Transverse colon (tissue), 4 donors: ENCODE measurements around the gene MCM3AP.

Experiments
- POLR2A ChIP-seq: fragments of 450-650 bp; IDR thresholded peaks from one replicate; pipeline ENCODE4 v1.6.1; 2016; ENCODE audit warnings: antibody characterized with exemption, mild to moderate bottlenecking, moderate library complexity
- POLR2AphosphoS5 ChIP-seq, 3 donors: sonication (generic); formaldehyde crosslinking; IDR thresholded peaks; one replicate each; pipeline ENCODE4 v1.6.1; 2016; ENCODE audit warnings: antibody characterized with exemption in 3 of 3
- TF ChIP-seq, protein P1 (sequence below), 5 experiments: fragments of 200-600 bp in 3 of 5; fragments of 450-650 bp in 2 of 5; sonication (generic) in 3 of 5; IDR thresholded peaks; 1 replicate in 2 of 5; 2 replicates in 3 of 5; pipeline ENCODE4 v1.5.1; 2016 to 2017; ENCODE audit warnings: antibody characterized with exemption in 5 of 5, inconsistent platforms in 3 of 5, mild to moderate bottlenecking in 2 of 5, moderate library complexity in 1 of 5

DNA sequence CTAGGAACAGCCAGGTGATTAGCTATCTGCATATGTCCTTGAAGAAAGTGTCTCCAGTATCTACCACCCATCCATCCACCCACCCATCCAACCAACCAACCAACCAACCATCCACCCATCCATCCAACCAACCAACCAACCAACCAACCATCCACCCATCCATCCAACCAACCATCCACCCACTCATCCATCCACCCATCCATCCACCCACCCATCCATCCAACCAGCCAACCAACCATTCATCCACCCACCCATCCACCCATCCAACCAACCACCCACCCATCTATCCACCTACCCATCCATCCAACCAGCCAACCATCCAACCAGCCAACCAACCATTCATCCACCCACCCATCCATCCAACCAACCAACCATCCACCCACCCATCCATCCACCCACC, 26.2 kb upstream of the MCM3AP start:
- TF ChIP-seq, protein P1, sequence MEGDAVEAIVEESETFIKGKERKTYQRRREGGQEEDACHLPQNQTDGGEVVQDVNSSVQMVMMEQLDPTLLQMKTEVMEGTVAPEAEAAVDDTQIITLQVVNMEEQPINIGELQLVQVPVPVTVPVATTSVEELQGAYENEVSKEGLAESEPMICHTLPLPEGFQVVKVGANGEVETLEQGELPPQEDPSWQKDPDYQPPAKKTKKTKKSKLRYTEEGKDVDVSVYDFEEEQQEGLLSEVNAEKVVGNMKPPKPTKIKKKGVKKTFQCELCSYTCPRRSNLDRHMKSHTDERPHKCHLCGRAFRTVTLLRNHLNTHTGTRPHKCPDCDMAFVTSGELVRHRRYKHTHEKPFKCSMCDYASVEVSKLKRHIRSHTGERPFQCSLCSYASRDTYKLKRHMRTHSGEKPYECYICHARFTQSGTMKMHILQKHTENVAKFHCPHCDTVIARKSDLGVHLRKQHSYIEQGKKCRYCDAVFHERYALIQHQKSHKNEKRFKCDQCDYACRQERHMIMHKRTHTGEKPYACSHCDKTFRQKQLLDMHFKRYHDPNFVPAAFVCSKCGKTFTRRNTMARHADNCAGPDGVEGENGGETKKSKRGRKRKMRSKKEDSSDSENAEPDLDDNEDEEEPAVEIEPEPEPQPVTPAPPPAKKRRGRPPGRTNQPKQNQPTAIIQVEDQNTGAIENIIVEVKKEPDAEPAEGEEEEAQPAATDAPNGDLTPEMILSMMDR (IDR thresholded peaks at IDR 0.05), result no peak
- no peak for TF ChIP-seq POLR2AphosphoS5 (IDR thresholded peaks at IDR 0.05)
- no peak for TF ChIP-seq POLR2A
